Subcutaneous abdominal adipose tissue (tissue), 5 donors: ENCODE results near the gene THRB.
"Not testable (repeated sequence)": the region's sequence is repeated elsewhere in the genome, so short reads cannot be mapped to it uniquely, and the experiment has no call there.

Experiments
- H3K27ac ChIP-seq: one replicate; pipeline ENCODE4 v1.7.0; 2013; ENCODE audit warnings: low read depth, mild to moderate bottlenecking, inconsistent platforms, low read length, moderate library complexity
- H3K27me3 ChIP-seq, 5 donors: one replicate each; pipeline ENCODE4 v1.7.0; 2013; ENCODE audit warnings: low read length in 5 of 5, inconsistent platforms in 1 of 5; ENCODE audit not compliant: control insufficient read depth in 5 of 5, insufficient read depth in 4 of 5
- H3K36me3 ChIP-seq, 5 donors: one replicate each; pipeline ENCODE4 v1.7.0; 2013; ENCODE audit warnings: low read length in 5 of 5; ENCODE audit not compliant: control insufficient read depth in 5 of 5, insufficient read depth in 5 of 5
- H3K4me1 ChIP-seq, 5 donors: one replicate each; pipeline ENCODE4 v1.7.0; 2013; ENCODE audit warnings: low read length in 5 of 5, mild to moderate bottlenecking in 3 of 5, moderate library complexity in 1 of 5; ENCODE audit not compliant: control insufficient read depth in 5 of 5, insufficient read depth in 5 of 5
- H3K4me3 ChIP-seq, 5 donors: one replicate each; pipeline ENCODE4 v1.7.0; 2013; ENCODE audit warnings: low read length in 5 of 5, low read depth in 1 of 5
- H3K9ac ChIP-seq, 5 donors: one replicate each; pipeline ENCODE4 v1.7.0; 2013; ENCODE audit warnings: low read length in 5 of 5, mild to moderate bottlenecking in 4 of 5, moderate library complexity in 3 of 5
- H3K9me3 ChIP-seq, 5 donors: one replicate each; pipeline ENCODE4 v1.7.0; 2013; ENCODE audit warnings: low read length in 5 of 5; ENCODE audit not compliant: control insufficient read depth in 5 of 5
- donor health status: healthy.
- donor health status: healthy.
- donor health status: healthy.
- donor health status: healthy.
- donor health status: healthy.

THRB gene

GRCh38 chr3:24437326-24437725 is 57.3 kb downstream of the THRB start:
- no peak overlapping the region for H3K9ac ChIP-seq
- no peaks in the 10 kb centered on the region for H3K9me3 ChIP-seq
- H3K27ac ChIP-seq, result no peak overlapping the region
- H3K36me3 ChIP-seq, result no peaks in the 10 kb centered on the region
- no peak overlapping the region for H3K4me3 ChIP-seq
- H3K4me1 ChIP-seq, result peaks cover 0 to 4% (median 0%) of the 10 kb centered on the region in 5 donors
- H3K27me3 ChIP-seq, result no peaks in the 10 kb centered on the region

GRCh38 chr3:24435584-24435983 is 59.1 kb downstream of the THRB start:
- no peaks in the 10 kb centered on the region for H3K27me3 ChIP-seq
- no peaks in the 10 kb centered on the region for H3K36me3 ChIP-seq
- no peaks in the 10 kb centered on the region for H3K9me3 ChIP-seq
- H3K9ac ChIP-seq, result no peak overlapping the region
- no peak overlapping the region for H3K27ac ChIP-seq
- peaks cover 0 to 4% (median 0%) of the 10 kb centered on the region in 5 donors for H3K4me1 ChIP-seq
- H3K4me3 ChIP-seq, result no peak overlapping the region

GRCh38 chr3:24434651-24435050 is 60.0 kb downstream of the THRB start:
- no peaks in the 10 kb centered on the region for H3K27me3 ChIP-seq
- no peak overlapping the region for H3K4me3 ChIP-seq
- no peaks in the 10 kb centered on the region for H3K36me3 ChIP-seq
- H3K4me1 ChIP-seq, result peaks cover 0 to 4% (median 0%) of the 10 kb centered on the region in 5 donors
- no peak overlapping the region for H3K27ac ChIP-seq
- H3K9me3 ChIP-seq, result no peaks in the 10 kb centered on the region
- no peak overlapping the region for H3K9ac ChIP-seq

- no peak overlapping the region for H3K4me3 ChIP-seq
- no peaks in the 10 kb centered on the region for H3K36me3 ChIP-seq
- no peaks in the 10 kb centered on the region for H3K27me3 ChIP-seq
- H3K9ac ChIP-seq, result no peak overlapping the region
- no peaks in the 10 kb centered on the region for H3K9me3 ChIP-seq
- H3K4me1 ChIP-seq, result peaks cover 0 to 4% (median 0%) of the 10 kb centered on the region in 5 donors
- no peak overlapping the region for H3K27ac ChIP-seq
These were observed 60.6 kb downstream of the THRB start for GRCh38 chr3:24433838-24434591.

GRCh38 chr3:24432989-24433388 is 61.7 kb downstream of the THRB start:
- Histone ChIP-seq H3K9me3 (no peaks in the 10 kb centered on the region), H3K27ac (no peak overlapping the region), H3K9ac (no peak overlapping the region), H3K27me3 (no peaks in the 10 kb centered on the region), H3K36me3 (no peaks in the 10 kb centered on the region), H3K4me1 (peaks cover 0 to 4% (median 4%) of the 10 kb centered on the region in 5 donors), H3K4me3 (no peak overlapping the region)

GRCh38 chr3:24428481-24428880 is 66.2 kb downstream of the THRB start:
- H3K36me3 ChIP-seq, result no peaks in the 10 kb centered on the region
- peaks cover 0 to 10% (median 0%) of the 10 kb centered on the region in 5 donors for H3K4me1 ChIP-seq
- no peak overlapping the region for H3K9ac ChIP-seq
- no peak overlapping the region for H3K27ac ChIP-seq
- no peaks in the 10 kb centered on the region for H3K9me3 ChIP-seq
- no peaks in the 10 kb centered on the region for H3K27me3 ChIP-seq
- H3K4me3 ChIP-seq, result no peak overlapping the region

- Histone ChIP-seq H3K27ac (no peak overlapping the region), H3K36me3 (no peaks in the 10 kb centered on the region), H3K9ac (no peak overlapping the region), H3K4me1 (peaks cover 0 to 10% (median 0%) of the 10 kb centered on the region in 5 donors), H3K9me3 (no peaks in the 10 kb centered on the region), H3K4me3 (no peak overlapping the region), H3K27me3 (no peaks in the 10 kb centered on the region)
These were observed 67.8 kb downstream of the THRB start for GRCh38 chr3:24426896-24427295.

GRCh38 chr3:24420829-24421228 is 73.8 kb downstream of the THRB start:
- H3K9me3 ChIP-seq, H3K4me3 ChIP-seq, H3K36me3 ChIP-seq, H3K27me3 ChIP-seq, H3K27ac ChIP-seq, H3K9ac ChIP-seq: not testable (repeated sequence)
- H3K4me1 ChIP-seq, result peaks cover 0 to 12% (median 0%) of the 10 kb centered on the region in 5 donors

GRCh38 chr3:24420224-24420623 is 74.4 kb downstream of the THRB start:
- H3K27ac ChIP-seq, result no peak overlapping the region
- no peak overlapping the region for H3K9ac ChIP-seq
- H3K4me3 ChIP-seq, result no peak overlapping the region
- no peaks in the 10 kb centered on the region for H3K36me3 ChIP-seq
- no peaks in the 10 kb centered on the region for H3K27me3 ChIP-seq
- H3K4me1 ChIP-seq, result peaks cover 0 to 12% (median 0%) of the 10 kb centered on the region in 5 donors
- no peaks in the 10 kb centered on the region for H3K9me3 ChIP-seq

- Histone ChIP-seq H3K36me3 (no peaks in the 10 kb centered on the region), H3K9me3 (no peaks in the 10 kb centered on the region), H3K27ac (no peak overlapping the region), H3K4me1 (peaks cover 0 to 12% (median 0%) of the 10 kb centered on the region in 5 donors), H3K9ac (no peak overlapping the region), H3K27me3 (no peaks in the 10 kb centered on the region), H3K4me3 (no peak overlapping the region)
These were observed 75.4 kb downstream of the THRB start for GRCh38 chr3:24419067-24419791.
